CD4-positive, alpha-beta T cell (primary cell): Measurements from ENCODE around the gene ZCCHC7. TPM values are rescaled to one million over a fixed set of nuclear protein-coding genes. Genes with fewer than 3 reads are reported as not detected.

Experiments
- ATAC-seq: fragments of 200-7000 bp; cut with Tn5 transposase; one replicate; pipeline ENCODE4 v1.10.0; 2022; ENCODE audit warnings: mild to moderate bottlenecking; ENCODE audit not compliant: poor library complexity
- CTCF ChIA-PET: fragments of 350-600 bp; sonication (Branson Sonifier 250); formaldehyde crosslinking; loops from one replicate; lab custom pipeline; 2021; ENCODE audit warnings: antibody characterized with exemption, inconsistent platforms; lab: Charles Lee
- POLR2A ChIA-PET: fragments of 350-600 bp; sonication (Branson Sonifier 250); formaldehyde crosslinking; loops from one replicate; lab custom pipeline; 2021; ENCODE audit warnings: antibody characterized with exemption, inconsistent platforms; lab: Charles Lee
- DNase-seq, 14 experiments: peaks; one replicate each; pipeline ENCODE4 v3.0.0-alpha.2; 2013 to 2020; ENCODE audit warnings: mixed read lengths in 2 of 14
- H3K27ac ChIP-seq, 2 donors: one replicate each; pipeline versions ENCODE4 v1.5.1 to v1.7.0; 2013; ENCODE audit warnings: low read length in 2 of 2, low read depth in 1 of 2, mild to moderate bottlenecking in 1 of 2
- H3K27me3 ChIP-seq, 2 experiments: 1 replicate in 1 of 2; 2 replicates in 1 of 2; pipeline versions ENCODE4 v1.6.1 to v1.7.0; 2013; ENCODE audit warnings: low read length in 2 of 2, control low read depth in 1 of 2, mild to moderate bottlenecking in 1 of 2, moderate library complexity in 1 of 2; ENCODE audit not compliant: insufficient read depth in 2 of 2, control insufficient read depth in 1 of 2
- H3K36me3 ChIP-seq: one replicate; pipeline ENCODE4 v1.6.1; 2013; ENCODE audit warnings: low read length, control low read depth; ENCODE audit not compliant: insufficient read depth
- H3K4me1 ChIP-seq: one replicate; pipeline ENCODE4 v1.6.1; 2013; ENCODE audit warnings: low read length, control low read depth; ENCODE audit not compliant: insufficient read depth
- H3K4me3 ChIP-seq: one replicate; pipeline ENCODE4 v1.5.1; 2013; ENCODE audit warnings: mild to moderate bottlenecking, low read length, moderate library complexity
- H3K9me3 ChIP-seq, 2 experiments: 1 replicate in 1 of 2; 2 replicates in 1 of 2; pipeline versions ENCODE4 v1.6.1 to v1.7.0; 2013; ENCODE audit warnings: low read length in 2 of 2, mild to moderate bottlenecking in 2 of 2, control low read depth in 1 of 2, moderate library complexity in 1 of 2; ENCODE audit not compliant: control insufficient read depth in 1 of 2, insufficient read depth in 1 of 2
- H3K27ac Mint-ChIP-seq: one replicate; pipeline ENCODE4 v1.8.0; 2020; ENCODE audit warnings: mixed read lengths
- H3K27me3 Mint-ChIP-seq: one replicate; pipeline ENCODE4 v1.8.0; 2021; ENCODE audit warnings: mixed read lengths
- H3K36me3 Mint-ChIP-seq: one replicate; pipeline ENCODE4 v1.8.0; 2021; ENCODE audit warnings: low read depth, mixed read lengths
- H3K4me1 Mint-ChIP-seq: one replicate; pipeline ENCODE4 v1.8.0; 2021; ENCODE audit warnings: low read depth, mixed read lengths
- H3K4me3 Mint-ChIP-seq: one replicate; pipeline ENCODE4 v1.8.0; 2020; ENCODE audit warnings: mild to moderate bottlenecking, mixed read lengths
- H3K9me3 Mint-ChIP-seq: one replicate; pipeline ENCODE4 v1.8.0; 2020; ENCODE audit warnings: mixed read lengths
- intact Hi-C, 2 experiments: fragments of 100-400 bp; cut with DNase I in 1 of 2; cut with micrococcal nuclease in 1 of 2; formaldehyde crosslinking; loops; one replicate each; pipeline versions ENCODE4 v1.15.1 to v1.9.0; 2023 to 2025; cut with DNase I, micrococcal nuclease
- total RNA-seq, 174 experiments: library from RNA in 2 of 174; stranded (reverse) in 2 of 174; gene quantifications; one replicate each; pipeline ENCODE4 v1.2.3 and lab custom pipeline; 2021 to 2026
- TF ChIP-seq, protein P1 (sequence below): fragments of 200-600 bp; IDR thresholded peaks from one replicate; pipeline ENCODE4 v1.8.0; 2022; ENCODE audit warnings: antibody characterized with exemption, mild to moderate bottlenecking

Gene ZCCHC7
- total RNA-seq, 2 experiments from 2014 or later: 40.7 to 41.0 TPM

DNA sequence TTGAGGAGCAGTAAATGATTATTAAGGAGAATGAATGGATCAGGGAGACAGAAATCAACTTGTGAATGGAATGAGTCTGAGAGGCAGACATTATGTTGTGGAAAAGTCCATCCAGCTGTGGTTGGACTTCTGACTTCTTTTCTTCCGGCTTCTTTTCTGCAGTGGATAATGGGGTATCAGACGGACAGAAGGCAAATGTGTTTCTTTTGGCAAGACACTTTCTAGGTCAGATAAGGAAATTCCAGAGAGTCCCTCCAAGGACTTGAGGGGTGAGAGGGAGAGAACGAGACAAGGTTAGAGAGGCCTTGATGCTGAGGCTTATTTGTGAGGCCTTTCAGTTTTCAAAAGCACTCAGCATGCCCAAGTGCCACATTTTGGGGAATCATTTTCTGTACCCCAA lies 285.0 kb downstream of the ZCCHC7 start:
- intact Hi-C loops: no loop called here
- no peak overlapping the region for H3K27ac ChIP-seq

GRCh38 chr9:37405764-37406380 lies 285.5 kb downstream of the ZCCHC7 start:
- H3K4me1 Mint-ChIP-seq: peaks cover 7% of the 10 kb centered on the region
- peaks cover 20% of the 10 kb centered on the region for H3K4me1 ChIP-seq
- H3K27ac ChIP-seq: no peak overlapping the region
- DNase-seq (no peak), ATAC-seq (no peak)
- POLR2A ChIA-PET: no interaction called here
- H3K4me3 ChIP-seq: no peak overlapping the region
- CTCF ChIA-PET: no interaction called here
- H3K36me3 Mint-ChIP-seq: no peaks in the 10 kb centered on the region
- H3K27ac Mint-ChIP-seq: no peak overlapping the region
- no peaks in the 10 kb centered on the region for H3K36me3 ChIP-seq
- no peaks in the 10 kb centered on the region for H3K9me3 Mint-ChIP-seq
- no peak overlapping the region for H3K4me3 Mint-ChIP-seq
- H3K9me3 ChIP-seq: no peaks in the 10 kb centered on the region
- no peaks in the 10 kb centered on the region for H3K27me3 Mint-ChIP-seq
- no peaks in the 10 kb centered on the region for H3K27me3 ChIP-seq
- TF ChIP-seq, protein P1, sequence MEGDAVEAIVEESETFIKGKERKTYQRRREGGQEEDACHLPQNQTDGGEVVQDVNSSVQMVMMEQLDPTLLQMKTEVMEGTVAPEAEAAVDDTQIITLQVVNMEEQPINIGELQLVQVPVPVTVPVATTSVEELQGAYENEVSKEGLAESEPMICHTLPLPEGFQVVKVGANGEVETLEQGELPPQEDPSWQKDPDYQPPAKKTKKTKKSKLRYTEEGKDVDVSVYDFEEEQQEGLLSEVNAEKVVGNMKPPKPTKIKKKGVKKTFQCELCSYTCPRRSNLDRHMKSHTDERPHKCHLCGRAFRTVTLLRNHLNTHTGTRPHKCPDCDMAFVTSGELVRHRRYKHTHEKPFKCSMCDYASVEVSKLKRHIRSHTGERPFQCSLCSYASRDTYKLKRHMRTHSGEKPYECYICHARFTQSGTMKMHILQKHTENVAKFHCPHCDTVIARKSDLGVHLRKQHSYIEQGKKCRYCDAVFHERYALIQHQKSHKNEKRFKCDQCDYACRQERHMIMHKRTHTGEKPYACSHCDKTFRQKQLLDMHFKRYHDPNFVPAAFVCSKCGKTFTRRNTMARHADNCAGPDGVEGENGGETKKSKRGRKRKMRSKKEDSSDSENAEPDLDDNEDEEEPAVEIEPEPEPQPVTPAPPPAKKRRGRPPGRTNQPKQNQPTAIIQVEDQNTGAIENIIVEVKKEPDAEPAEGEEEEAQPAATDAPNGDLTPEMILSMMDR: no peak
- intact Hi-C loops: no loop called here

More for the DNA sequence above, 285.0 kb downstream of the ZCCHC7 start:
- Histone ChIP-seq H3K4me1 (peaks cover 18% of the 10 kb centered on the region), H3K36me3 (no peaks in the 10 kb centered on the region), H3K27me3 (no peaks in the 10 kb centered on the region), H3K9me3 (no peaks in the 10 kb centered on the region), H3K4me3 (no peak overlapping the region)
- no peak for DNase-seq
- ChIA-PET POLR2A (no interaction called here), CTCF (no interaction called here)
- Mint-ChIP-seq H3K4me1 (peaks cover 7% of the 10 kb centered on the region), H3K36me3 (no peaks in the 10 kb centered on the region), H3K9me3 (no peaks in the 10 kb centered on the region), H3K4me3 (no peak overlapping the region), H3K27me3 (no peaks in the 10 kb centered on the region), H3K27ac (no peak overlapping the region)
- TF ChIP-seq, protein P1: no peak
- no peak for ATAC-seq

DNA sequence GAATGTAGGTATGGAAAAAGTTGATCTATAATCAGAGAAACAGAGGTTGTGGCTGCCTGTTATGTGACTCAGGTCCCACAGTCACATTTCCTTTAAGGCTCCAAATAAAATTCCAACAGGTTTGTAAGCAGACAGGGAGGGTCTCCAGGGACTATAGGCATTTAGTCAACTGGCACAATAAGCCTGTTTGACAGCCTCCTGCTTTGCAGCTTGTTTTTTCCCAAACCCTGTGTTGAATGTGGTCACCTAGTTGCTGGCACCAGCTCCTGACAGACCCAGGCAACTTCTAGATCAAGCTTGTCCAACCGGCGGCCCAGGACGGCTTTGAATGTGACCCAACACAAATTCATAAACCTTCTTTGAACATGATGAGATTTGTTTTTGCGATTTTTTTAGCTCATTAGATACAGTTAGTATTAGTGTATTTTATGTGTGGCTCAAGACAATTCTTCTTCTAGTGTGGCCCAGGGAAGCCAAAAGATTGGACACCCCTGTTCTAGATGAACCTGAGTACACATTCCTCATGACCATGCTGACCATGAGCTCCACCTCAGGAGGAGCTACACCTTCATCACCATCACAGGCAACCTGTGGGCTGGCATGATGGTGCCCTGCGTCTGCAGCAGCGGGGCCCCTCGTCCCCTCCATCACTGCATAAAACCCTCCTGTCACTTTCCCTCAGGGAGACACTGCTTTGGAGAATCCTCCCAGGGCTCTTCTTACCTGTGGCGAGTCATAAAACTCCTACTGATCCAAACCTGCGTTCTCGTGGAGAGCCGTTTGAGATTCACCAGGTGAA lies 286.4 kb downstream of the ZCCHC7 start:
- ChIA-PET POLR2A (no interaction called here), CTCF (interaction anchor here (0.6 kb wide), 1 partner anchor 388 kb away, joined by 3 read pairs; no protein-coding TSS in a partner anchor)
- no peaks in the 10 kb centered on the region for H3K36me3 Mint-ChIP-seq
- TF ChIP-seq, protein P1: no peak
- H3K27me3 Mint-ChIP-seq: no peaks in the 10 kb centered on the region
- Histone ChIP-seq H3K27me3 (no peaks in the 10 kb centered on the region), H3K36me3 (no peaks in the 10 kb centered on the region), H3K9me3 (no peaks in the 10 kb centered on the region), H3K4me1 (peaks cover 20% of the 10 kb centered on the region), H3K27ac (no peak overlapping the region), H3K4me3 (no peak overlapping the region)
- H3K9me3 Mint-ChIP-seq: no peaks in the 10 kb centered on the region
- ATAC-seq: no peak
- no peak for DNase-seq
- no peak overlapping the region for H3K4me3 Mint-ChIP-seq
- intact Hi-C loops: no loop called here
- peaks cover 7% of the 10 kb centered on the region for H3K4me1 Mint-ChIP-seq
- no peak overlapping the region for H3K27ac Mint-ChIP-seq
